GM18909 (cell line): Measurements from ENCODE around the gene PADI4.
"Not testable (repeated sequence)": the region's sequence is repeated elsewhere in the genome, so short reads cannot be mapped to it uniquely, and the experiment has no call there.

ENCODE experiments used
- ATAC-seq: cut with Tn5 transposase; IDR thresholded peaks from one replicate; pipeline ENCODE4 v1.9.1; 2021; ENCODE audit warnings: mild to moderate bottlenecking; ENCODE audit not compliant: unreplicated experiment, poor library complexity

Gene PADI4

GRCh38 chr1:17345506-17345905, 37.5 kb downstream of the PADI4 start:
- ATAC-seq, result not testable (repeated sequence)

DNA sequence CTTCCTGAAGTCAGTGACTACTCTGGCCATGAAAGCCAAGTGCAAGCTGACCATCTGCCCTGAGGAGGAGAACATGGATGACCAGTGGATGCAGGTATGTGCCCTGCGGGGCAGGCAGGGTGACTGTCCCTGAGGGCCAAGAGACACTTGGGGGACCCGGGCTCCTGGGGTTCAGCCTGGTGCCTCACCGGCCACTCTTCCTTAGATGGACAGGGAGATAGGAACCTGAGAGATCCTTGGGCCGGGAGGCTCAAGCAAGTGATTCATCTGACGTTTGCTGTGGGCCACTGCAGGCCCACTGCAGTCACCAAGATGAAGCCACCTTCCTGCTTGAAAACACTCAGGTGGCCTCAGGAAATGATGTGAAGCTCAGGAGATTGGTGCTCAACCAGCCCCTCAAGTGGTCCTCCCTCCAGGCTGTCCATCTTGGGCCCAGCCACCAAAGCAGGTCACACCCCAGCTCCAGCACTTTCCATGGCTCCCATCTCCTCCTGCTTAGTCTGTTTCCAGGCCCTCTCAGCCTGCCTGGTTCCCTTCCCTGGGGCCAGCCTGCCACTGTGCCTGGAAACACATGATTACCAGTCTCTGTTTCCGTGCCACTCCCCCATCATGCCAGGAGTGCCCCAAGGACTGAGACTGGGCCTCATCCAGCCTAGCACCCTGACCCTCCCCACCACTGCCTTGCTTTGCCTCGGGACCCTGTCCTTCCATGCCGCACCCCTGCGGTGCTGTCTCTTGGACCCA, 38.2 kb downstream of the PADI4 start:
- no peak for ATAC-seq

- no peak for ATAC-seq
Measured at GRCh38 chr1:17347769-17348592, 40.0 kb downstream of the PADI4 start.

DNA sequence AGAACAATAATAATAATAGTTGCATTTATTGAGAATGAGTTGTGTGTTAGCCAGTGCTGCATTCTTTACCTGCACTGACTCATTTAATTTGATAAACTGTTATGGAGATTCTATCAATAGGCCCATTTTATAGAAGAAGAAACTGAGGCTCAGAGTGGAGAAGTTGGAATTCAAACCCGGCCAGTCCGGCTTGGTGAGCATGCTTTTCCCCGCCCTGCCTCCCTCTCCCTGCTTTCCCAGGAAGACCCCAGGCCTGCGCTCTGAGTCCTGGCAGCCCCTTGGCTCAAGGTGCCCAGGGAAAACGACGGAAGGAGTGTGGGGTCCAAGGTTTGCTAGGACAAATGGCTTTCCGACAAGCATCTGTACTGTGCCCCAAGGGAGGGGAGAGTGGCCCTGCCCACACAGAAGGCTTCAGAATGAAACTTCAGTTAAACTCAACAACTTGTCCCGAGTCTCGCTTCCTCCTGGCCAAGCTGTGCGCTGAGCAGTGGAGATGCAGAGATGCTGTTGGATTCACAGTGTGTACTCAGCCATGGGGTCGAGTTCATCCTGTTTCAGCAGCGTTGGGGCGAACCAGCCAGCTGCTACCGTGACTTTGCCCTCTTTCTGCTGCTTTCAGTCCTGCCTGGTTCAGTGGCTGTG, 40.7 kb downstream of the PADI4 start:
- no peak for ATAC-seq

- no peak for ATAC-seq
Measured at GRCh38 chr1:17350083-17350482, 42.1 kb downstream of the PADI4 start.

DNA sequence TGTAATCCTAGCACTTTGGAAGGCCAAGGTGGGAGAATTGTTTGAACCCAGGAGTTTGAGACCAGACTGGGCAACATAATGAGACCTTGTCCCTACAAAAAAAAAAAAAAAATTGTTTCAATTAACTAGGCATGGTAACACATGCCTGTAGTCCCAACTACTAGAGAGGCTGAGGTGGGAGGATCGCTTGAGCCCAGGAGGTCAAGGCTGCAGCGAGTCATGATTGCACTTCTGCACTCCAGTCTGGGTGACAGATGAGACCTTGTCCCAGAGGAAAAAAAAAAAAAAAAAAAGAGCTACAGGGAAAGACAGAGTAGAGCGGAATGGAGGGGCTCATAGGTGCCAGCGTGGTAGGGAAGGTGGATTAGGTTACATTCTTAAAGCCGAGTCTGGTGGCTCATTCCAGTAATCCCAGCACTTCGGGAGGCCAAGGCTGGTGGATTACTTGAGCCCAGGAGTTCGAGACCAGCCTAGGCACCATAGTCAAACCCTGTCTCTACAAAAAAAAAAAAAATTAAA, 43.0 kb downstream of the PADI4 start:
- ATAC-seq, result no peak

DNA sequence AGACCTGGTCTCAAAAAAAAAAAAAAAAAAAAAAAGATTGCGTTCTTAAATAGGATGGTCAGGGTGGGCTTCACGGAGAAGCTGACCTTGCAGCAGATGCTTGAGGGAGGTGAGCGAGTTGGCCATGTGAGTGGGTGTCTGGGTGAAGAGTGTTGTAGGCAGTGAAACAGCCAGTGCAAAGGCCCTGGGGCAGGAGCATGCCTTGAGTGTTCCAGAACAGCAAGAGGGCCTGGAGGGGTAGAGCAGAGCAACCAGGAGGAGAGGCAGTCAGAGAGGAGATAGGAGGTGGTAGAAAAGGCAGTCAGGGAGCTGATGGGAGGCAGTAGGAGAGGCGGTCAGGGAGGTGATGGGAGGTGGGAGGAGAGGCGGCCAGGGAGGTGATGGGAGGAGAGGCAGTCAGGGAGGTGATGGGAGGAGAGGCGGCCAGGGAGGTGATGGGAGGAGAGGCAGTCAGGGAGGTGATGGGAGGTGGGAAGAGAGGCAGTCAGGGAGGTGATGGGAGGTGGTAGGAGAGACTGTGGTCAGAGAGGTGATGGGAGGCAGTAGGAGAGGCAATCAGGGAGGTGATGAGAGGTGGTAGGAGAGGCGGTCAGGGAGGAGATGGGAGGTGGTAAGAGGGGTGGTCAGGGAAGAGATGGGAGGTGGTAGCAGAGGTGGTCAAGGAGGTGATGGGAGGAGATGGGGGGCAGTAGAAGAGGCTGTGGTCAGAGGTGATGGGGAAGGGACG, 43.8 kb downstream of the PADI4 start:
- no peak for ATAC-seq

DNA sequence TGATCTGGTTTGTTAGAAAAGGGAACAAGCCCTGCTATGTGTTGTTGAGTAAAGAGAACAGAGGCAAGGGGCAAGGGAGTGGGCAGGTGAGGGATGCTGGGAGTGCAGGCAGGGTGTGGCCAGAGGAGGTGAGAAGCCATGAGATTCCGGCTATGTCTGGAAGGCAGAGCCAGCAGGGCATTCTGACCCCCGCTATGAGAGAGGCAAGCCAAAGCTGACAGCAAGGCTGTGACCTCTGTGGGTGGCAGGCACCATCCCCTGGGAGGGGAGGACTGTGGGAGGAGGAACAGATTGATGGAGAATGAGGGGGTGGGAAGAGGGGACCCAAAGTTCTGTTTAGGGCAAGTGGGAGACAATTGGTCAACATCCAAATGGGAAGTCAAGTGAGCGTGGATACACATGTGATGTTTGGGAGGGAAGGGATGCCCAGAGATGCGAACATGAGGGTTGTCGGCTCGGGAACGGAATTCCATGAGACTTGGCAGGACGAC, 44.5 kb downstream of the PADI4 start:
- ATAC-seq, result no peak

- no peak for ATAC-seq
Measured at GRCh38 chr1:17355898-17356297, 47.9 kb downstream of the PADI4 start.

DNA sequence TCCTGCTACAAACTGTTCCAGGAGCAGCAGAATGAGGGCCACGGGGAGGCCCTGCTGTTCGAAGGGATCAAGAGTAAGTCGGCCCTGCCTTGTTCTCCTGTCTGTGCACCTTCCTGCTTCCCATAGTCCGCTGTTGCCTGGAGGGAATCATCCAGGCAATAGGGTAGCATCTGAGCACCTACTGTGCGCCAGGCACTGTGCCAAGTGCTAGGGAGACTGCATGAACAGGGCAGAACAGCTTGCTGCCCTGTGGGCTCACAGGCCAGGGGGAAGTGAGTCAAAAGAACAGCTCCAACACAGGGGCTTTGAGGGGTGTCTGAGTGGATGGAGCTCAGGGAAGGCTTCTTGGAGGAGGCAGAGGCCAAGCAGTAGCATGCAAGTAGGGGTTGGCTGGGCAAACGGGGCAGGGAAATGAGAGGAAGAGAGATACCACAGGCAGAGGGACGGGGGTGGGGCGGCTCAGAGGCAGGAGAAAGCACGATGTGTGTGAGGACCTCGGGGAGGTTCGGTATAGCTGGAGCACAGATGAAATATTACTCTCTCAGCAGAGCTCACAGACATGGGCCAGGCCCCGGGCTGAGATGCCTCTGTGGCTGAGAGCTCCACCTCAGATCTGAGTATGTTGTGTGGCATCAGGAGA, 48.5 kb downstream of the PADI4 start:
- no peak for ATAC-seq

DNA sequence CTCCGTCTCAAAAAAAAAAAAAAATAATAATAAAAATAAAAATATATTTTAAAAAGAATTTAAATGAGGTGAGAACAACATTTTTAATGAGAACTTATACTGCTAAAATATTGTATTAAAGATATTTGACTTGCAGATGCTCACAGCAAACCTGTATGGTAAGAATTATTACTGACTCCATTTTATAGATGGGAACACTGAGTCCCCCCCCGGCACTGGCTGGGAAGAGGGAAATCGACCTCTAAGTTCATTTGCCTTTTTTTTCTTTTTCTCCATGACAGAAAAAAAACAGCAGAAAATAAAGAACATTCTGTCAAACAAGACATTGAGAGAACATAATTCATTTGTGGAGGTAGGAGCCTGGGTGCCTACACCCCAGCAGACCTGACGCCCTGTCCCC, 50.6 kb downstream of the PADI4 start:
- no peak for ATAC-seq

GRCh38 chr1:17359031-17359430, 51.0 kb downstream of the PADI4 start:
- no peak for ATAC-seq

GRCh38 chr1:17359808-17360207, 51.8 kb downstream of the PADI4 start:
- ATAC-seq, result no peak

DNA sequence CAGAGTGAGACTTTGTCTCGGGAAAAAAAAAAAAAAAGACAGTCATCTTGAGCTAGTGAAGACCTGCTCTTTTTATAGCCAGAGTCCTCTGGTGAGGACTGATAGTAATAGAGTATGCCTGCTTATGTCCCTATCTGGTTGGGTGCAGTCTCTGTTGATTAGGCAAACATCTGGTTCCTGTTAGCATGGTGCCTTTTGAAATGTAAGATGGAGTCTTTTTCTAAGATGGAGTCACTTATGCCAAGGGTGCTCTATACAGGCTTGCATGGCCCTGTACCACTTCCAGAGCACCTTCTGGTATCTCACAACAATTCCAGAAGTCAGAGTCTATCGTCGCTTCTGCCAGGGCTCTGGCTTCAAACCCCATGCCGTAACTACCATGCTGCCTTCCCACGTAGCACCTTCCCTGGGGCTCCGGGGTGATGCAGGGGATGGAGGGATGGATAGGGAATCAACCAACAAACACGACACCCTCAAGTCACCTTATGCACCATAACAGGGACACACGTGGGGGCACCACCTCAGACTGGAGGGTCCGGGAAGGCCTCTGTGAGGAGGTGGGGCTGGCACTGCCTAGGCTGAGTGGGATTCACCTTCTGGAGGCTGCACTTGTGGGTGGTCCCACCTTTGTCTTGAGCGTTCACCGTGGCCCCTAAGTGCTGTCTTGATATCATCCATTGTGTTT, 52.4 kb downstream of the PADI4 start:
- no peak for ATAC-seq

DNA sequence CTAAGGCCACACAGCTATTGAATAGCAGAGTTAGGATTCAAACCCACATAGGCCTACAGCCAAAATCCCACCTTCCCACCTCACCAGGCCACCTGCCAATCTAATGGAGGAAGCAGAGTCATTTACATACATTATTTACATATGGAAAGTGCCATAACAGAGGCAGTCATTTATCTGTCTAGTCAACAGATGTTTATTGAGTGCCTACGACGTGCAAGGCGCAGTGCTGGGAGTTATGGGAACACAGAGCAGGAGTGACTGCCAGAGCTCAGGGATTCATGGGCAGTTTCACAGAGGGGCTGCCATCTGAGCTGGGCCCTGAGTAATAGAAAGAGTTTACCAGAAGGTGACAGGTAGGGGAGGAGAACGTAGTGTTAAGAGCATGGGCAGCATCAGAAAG, 53.7 kb downstream of the PADI4 start:
- no peak for ATAC-seq

DNA sequence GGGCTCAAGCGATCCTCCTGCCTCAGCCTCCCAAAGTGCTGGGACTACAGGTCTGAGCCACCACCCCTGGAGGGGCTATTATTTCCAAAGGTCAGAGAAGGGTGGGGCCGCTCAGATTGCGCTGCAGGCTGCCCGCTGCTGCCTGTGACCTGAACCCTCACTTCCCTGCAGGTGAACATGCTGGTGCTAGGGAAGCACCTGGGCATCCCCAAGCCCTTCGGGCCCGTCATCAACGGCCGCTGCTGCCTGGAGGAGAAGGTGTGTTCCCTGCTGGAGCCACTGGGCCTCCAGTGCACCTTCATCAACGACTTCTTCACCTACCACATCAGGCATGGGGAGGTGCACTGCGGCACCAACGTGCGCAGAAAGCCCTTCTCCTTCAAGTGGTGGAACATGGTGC, 55.4 kb downstream of the PADI4 start:
- no peak for ATAC-seq

GRCh38 chr1:17363771-17364170, 55.8 kb downstream of the PADI4 start:
- ATAC-seq, result no peak

GRCh38 chr1:17365293-17365692, 57.3 kb downstream of the PADI4 start:
- no peak for ATAC-seq

DNA sequence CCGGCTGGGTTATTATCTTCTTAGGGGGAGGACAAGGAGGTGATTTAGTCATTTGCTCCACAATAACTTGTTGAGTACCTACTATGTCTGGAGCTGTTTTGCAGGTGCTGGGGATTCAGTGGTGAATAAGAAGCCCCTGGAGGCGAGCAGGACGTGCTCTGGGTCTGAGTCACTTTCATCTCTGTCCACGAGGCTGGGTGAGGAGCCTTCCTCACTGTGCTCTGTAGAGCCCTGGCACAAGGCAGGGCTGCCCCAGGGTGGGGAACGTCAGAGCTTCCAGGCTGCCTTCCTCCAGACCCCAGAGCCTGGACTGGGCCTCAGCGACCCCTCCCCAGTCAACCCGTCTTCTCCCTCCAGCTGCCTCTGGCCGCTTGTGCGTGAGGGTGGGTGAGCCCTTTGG, 61.5 kb downstream of the PADI4 start:
- no peak for ATAC-seq
